GM18511 (cell line): ENCODE measurements around the gene STPG1.
A peak's percentile ranks its signal among the peaks of the same experiment; 100 is the strongest.

Experiments used
- ATAC-seq: cut with Tn5 transposase; IDR thresholded peaks from one replicate; pipeline ENCODE4 v1.9.1; 2021; ENCODE audit warnings: mild to moderate bottlenecking, moderate library complexity; ENCODE audit not compliant: unreplicated experiment

The STPG1 gene

DNA sequence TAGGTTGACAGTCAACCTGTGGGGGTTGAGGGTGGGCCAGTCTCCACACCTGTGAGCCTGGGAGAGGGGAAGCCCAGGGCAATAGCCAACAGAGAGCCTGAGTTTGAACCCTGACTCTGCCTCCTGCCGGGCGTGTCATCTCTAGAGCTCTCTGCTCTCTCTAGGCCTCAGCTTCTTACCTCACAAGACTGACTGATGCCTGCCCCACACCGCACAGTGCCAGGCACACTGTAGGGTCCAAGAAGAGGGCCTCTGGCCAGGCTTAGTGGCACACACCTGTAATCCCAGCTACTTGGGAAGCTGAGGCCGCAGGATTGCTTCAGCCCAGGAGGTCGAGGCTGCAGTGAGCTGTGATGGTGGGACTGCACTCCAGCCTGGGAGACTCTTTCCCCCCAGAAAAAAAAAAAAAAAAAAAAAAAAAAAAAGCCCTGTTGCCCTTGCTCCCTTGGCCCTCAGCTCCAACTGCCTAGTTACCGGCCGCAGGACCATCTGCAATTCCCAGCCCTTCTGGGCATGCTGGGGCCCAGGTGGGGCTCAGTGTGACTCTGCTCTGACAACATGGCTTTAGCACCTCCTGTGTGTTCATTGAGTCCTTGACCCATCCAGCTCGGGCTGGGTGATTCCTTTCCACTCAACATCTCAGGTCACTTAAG is 69.4 kb downstream of the STPG1 start:
- no peak for ATAC-seq

DNA sequence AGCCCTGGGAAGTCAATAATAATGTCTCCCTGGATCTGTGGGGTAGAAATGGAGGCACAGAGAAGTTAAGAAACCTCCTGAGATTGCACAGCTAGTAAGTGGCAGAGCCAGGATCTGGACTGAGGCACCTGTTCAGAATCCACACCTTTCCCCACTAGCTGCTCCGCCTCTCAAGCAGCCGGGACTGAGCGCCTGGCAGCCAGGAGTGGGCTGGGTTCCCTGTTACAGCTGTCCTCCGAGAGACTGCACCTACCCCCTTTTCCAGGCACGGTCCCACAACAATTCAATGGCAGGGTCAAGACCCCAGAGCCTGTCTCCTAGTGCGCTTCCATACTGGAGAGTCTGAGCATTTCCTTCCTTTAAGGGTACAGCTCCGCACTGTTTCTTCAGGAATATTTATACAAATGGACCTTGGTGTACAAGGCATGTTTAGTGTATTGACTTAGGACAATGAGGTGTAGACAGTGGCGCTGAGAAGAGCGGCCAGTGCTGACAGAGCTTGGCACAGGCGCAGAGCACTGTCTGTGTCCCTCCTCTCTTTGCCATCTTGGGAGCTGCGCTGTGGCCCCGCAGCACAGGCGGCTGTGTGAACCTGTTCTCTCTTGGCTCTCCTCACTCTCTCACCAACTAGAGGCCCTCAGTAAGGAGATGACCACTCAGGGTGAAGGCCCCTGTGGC is 70.0 kb downstream of the STPG1 start:
- no peak for ATAC-seq

DNA sequence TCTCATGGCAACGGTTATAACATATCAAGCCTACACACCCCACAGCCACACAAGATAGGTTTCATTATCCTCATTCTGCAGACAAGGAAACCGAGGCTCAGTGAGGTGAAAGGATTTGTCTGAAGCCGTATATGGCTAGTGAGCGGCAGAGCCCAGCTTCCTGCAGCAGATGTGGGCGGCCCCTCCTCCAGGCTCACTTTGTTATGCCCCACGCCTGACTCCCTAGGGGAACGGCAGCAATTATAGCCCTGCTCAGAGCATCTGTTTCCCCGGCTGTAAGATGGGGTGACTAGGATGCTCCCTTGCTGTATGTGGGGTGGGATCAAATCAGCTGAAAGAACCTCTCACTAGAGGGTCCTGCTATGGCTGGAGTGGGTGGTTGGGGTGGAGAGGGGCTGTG is 72.3 kb downstream of the STPG1 start:
- no peak for ATAC-seq

DNA sequence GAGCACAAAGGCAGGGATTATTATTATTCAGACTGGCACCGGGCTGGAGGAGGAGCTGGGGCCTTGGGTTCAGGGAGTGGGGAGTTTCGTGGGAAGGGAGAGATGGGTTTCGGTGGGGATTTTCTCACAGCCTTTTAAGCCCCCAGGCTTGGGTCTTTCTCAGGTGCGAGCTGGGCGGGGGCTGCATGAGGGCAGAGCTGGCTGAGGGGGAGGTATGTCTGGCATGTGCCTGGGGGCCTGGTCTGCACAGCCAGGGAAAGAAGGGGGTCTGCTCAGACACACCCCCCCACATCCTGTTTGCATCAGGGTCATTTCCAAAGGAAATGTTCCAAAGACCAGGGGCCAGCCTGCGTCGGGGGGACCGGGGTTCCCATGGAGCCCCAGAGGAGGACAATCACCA is 72.8 kb downstream of the STPG1 start:
- ATAC-seq = no peak

DNA sequence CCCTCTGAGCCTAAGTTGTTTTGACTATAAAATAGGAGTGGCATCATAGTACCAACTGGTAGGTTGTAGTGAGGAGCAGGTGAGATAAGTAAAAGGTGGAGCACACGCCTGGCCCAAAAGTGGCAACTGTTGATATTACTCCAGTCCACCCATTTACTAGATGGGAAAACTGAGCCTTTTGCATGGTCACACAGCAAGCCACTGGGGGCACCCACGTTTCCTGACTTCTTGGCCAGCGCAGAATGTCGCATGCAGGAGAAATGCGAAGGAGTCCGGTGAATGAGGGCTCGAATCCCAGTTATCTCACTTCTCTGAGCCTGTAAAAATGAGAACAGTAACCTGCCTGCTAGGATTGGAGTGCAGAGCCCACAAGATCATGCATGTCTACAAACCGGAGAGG is 73.6 kb downstream of the STPG1 start:
- ATAC-seq = no peak

DNA sequence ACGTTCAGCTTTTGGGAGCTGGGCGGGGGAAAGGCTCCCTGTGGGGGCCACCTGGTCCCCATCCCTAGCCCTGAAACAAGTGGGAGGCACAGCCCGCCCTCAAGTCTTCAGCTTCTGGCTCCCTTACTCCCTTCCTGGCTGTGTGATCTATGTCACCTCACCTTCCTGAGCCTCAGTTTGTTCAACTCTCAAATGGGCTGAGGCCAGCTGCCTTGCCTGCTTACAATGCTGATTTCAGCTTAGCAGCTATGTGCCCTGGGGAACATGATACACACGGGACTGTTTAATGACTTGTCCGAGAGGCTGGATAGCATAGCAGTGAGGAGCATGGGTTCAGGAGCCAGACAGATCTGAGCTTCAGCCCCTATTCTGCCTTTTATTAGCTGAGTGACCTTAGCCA is 75.1 kb downstream of the STPG1 start:
- ATAC-seq = no peak

DNA sequence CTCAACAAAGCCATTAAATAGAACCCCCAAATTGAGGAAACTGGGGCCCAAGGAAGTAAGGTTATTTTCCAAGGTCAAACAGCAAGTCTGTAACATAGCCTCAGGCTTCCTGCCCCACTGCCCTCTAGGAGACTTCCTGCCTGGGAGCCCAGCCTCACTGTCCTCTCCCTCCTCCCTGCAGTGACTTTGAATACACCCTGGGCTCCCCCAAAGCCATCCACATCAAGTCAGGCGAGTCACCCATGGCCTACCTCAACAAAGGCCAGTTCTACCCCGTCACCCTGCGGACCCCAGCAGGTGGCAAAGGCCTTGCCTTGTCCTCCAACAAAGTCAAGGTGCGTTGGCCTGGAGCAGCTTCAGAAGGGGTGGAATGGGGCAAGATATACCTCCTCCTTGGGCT is 76.1 kb downstream of the STPG1 start:
- no peak for ATAC-seq

DNA sequence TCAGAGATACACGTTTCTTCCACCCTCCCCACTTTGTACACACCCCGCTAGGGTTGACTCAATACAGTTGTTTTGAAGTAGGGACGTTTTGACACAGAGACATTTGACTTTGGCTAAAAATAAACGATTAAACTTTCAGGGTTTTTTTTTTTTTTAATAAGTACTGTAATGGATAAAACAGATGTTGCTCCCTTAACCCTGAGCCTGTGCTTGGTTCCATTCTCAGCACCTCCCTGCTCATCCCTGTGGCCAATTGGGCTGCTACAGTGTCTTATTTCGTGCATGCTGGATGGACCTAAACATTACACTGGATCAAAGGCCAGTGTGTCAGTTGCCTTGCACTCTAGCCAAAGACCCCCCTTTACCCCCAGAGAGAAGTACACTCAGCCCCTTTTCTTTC is 77.5 kb downstream of the STPG1 start:
- ATAC-seq = no peak

DNA sequence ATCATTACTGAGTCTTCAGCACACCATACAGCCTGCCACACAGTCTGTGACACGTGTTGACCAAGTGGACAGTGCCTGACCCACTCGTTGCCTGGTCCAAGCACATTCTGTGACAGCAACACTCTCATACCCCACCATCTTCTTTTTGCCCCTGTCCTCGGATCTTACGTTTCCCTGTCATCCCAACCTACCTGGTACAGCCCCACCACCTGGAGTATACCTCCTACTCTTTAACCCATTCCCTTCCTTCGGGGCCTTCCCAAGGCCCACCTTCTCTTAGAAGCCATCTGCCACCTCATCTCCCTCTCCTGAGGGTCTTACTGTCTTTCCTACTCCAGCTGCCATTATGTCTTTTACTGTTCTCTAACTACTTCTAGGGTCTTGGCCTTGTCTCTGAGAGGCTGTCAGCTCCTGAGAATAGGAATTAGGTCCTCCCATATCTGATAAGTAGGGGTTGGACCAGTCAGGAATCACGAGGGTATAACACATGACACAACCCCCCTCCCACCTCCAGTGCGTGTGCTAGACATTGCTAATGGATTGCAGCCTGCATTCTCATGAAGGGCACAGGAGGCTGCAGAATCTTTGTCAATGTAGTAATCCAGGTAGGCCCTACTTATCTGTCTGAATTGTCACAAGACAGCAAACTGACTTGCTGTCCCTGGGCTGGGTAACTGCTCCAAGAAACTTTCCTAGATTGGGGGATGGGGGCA is 81.5 kb downstream of the STPG1 start:
- ATAC-seq = no peak

DNA sequence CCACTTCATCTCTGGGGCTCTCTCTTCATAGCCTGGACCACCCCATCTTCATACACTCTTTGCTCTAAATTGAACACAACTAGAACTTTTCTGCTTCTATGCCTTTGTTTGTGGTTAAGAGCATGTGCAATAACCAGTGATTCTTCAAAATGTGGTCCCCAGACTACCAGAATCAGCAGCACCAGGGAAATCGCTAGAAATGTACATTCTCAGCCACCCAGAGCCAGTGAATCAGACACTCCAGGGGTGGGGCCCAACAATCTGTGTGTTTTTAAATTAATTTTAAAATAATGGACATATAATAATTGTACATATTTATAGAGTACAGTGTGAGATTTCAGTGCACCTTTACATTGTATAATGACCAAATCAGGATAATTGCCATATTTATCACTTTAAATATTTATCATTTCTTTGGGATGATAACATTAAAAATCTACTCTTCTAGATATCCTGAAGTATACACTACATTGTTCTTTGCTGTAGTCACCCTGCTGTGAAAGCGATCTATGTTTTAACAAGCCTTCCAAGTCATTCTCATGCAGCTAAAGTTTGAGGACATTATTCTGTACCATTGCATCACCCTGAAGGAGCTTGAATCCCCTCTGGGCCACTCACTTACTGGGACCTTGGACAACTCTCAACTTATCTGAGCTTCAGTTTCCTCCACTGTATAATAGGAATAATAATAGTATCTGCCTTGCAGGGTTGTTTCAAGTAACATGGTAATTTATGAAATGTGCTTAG is 83.6 kb downstream of the STPG1 start:
- no peak for ATAC-seq

DNA sequence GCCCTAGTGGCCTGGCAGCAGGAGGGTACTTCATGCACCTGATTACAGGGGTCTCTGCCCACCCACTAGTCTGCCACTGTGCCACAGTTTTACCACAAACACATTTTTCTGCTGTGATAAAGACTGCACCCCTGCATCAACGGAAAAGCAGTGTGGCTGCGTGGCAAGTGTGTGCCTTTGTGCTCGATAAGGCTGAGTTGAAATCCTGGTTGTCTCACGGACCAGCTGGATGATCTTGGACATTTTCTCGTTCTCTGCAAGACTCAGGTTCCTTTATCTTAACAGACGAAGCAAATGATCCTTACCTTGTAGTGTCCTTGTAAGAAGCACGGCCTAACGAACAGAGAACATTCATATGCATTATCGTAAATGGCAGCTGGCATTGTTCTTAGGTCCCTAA is 84.3 kb downstream of the STPG1 start:
- no peak for ATAC-seq

DNA sequence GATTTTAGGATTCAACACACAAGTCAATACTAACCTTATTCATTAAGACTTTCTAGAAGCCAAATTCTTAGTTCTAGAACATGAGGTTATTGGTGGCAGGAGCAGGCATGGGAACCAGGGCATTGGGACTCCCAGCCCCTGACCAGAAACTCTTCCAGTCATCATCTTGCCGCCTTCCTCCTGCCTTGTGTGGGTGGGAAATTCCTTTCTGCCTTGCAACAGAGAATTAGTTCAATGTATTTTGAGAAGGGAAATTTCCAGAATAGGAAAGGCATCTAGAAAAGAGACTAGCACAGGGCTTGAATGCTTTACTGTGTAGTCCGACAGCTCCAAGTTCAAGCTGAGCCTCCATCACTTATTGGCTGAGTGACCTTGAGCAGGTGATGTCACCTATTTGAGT is 85.7 kb downstream of the STPG1 start:
- ATAC-seq = no peak

DNA sequence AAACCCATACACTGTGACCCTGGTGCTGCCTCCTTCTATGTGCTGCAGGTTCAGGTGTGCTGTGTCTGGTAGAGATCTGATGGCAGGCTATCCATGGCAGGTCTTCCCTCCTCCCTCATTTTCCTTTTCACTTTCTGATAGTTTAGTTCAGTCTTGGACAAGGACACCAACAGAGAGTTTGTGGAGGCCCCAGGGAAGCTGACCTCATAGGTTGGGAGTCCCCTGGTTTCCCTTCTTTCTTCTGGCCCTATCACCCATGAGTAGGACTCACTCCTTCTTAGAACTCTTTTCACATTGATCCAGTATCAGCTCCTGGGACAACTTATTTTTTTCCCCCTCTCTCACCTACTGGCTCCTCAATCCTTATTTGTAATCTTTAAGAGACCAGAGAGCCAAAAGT is 86.1 kb downstream of the STPG1 start:
- no peak for ATAC-seq

DNA sequence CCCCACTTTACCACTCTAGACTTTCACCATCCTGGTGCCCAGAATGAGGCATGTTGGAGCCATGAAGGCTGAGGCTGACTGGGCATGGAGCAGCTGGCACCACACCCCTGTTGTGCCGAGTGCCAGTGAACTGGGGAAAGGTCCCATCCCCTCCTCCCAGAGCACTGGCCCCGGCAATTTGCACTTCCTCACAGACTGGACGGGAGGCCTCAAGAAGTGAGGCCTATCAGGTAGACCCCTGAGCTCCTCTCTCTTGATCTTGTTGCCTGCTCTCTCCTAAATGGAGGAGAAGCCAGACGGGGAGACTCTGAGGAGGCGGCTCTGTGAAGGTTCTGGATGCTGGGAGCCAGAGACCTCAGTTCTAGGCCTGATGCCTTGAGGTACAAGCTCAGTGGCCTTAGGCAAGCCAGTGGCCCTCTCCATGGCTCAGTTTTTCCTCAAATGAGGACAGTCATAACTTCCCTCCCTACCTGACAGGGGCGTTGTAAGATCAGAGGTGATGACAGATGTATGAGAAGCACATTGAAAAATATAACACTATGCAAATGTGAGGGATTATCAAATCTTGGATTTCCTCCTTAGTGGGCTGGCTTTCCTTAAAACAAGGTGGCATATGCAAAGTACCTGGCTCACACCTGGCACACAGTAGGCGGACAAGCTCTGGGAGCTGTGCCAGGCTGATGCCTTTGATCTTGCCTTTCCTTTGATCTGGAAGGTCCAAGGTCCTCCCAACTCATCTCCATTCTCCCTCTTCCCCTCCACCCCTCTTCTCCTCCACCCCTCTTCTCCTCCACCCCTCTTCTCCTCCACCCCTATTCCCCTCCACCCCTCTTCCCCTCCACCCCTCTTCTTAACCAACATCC is 87.8 kb downstream of the STPG1 start:
- ATAC-seq = no peak

DNA sequence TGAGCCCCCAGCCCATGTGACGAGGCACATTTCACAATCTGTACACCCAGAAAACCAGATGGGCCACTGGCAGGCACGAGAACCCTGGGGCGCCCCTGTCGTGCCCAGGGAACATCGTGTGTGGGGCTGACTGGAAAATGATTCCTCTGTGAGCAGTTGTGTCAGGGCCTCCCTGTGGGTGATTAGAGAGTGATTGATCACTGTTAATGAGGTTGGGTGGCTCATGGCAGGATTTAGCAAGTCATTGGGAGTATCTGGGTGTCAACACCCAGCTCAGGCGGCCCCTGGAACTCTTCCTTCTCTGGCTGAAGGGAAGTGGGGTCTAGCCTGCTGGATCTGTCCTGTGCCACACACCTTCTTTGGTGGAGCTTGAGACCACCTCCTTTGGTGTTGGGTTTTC is 88.7 kb downstream of the STPG1 start:
- ATAC-seq = no peak

DNA sequence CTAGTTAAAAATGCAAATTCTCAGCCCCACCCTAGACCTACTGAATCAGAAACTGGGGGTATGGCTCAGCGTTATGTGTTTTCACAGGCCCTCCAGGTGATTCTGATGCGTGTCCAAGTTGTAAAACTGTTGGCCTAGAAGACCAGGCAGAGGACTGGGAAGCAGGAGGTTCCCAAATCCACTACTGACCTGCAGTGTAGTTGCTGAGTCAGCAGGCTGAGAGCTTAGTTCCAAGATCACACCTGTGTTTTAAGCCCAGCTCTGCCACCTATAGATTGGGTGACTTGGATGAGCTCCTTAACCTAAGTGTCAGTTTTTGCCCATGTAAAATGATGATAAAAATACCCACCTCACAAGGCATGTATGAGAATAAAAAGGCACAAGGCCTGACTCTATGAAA is 90.3 kb downstream of the STPG1 start:
- no peak for ATAC-seq

DNA sequence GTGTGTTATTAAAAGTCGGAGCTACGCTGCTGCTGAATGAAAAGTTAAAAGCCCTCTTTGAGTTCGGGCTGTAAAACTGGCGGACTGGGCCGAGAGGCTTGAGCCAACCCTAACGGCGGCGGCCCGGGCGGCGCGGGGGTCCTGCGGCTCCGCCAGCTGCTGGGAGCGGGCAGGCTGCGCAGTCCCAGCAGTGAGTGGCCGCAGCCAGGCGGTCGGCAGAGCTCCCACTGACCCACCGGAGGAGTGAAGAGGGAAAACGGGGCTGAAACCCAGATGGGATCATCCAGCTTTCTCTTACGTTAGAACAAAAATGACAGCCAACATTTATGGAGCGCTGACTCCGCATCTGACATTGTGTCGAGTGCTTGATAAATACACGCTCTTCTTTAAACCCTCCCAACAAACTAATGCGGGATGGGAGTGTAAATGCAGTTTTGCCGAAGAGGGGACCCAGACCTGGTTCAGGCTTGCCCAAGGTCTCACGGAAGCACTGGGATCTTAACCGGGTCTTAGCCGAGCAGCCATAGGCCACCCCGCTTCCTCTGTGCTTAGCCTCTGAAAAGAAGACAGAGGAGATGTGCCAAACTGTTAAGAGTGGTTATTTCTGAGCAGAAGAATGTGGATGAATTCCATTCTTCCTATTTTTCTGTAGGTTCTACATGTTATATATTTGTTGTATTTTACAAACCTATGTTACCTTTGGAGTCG is 91.0 kb downstream of the STPG1 start:
- no peak for ATAC-seq

DNA sequence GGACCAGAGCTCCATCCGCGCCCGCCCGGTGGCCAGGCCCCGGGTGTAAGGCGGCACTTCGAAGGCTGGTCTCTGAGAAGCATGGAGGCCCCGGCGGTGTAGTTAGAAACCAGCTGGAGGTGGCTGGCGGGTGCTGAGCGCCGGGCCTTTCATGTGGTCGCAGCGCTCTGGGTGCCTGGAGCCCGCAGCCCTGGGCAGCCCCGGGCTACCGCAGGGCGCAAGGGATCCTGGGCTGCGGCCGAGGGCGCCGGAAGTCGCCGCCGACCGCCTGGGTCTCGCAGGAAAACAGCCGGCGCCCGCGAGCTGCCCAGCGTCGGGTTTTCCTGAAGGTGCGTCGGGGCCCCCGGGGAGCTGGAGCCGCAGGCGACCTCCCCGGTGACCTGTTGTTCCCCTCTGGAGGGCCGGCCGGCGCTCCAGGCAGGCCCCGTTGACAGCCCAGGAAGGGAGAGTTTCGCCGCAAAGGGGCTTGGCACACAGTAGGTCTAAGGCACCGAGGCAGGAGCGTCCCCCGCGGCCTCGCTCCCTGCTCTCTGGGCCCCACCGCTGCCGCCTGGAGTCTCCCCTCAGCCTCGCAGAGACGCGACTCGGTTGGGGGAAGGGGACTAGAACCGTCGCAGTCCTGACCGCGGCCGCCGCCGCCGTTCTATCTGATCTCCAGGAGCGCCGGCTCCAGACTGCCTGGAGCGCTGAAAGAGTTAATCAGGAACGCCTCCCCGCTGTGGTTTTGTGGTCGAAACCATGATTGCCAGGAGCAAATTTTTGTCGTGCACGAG is 91.7 kb downstream of the STPG1 start:
- peak; percentile 65 for ATAC-seq

DNA sequence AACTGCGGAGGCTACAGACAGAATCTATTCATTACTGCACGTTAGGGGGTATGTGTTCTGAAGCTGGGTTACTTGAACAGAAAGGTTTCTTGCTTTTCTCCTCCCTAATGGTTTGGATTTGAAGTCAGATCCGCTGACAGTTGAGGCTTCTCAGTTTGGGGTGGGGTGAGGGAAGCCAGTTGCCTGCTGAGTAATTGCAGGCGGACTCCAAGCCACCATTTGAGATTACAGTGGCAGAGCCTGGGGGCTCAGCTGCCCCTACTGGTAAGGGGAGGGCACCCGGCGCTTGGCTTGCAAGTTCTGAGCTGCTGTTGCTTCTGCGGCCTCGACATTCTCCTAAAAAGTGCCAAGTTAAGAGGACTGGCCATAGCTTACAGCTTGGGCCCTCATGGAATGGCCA is 92.5 kb downstream of the STPG1 start:
- ATAC-seq = no peak
